ENCODE results near the gene SCAF11. TPM values are rescaled to one million over a fixed set of nuclear protein-coding genes. Genes with fewer than 3 reads are reported as not detected.
A peak's percentile ranks its signal among the peaks of the same experiment; 100 is the strongest.

Gene SCAF11
- total RNA-seq, 1 donor from 2014 or later: 45.7 TPM

- no peak for DNase-seq (ENCODE audit: low spot score)
- ATAC-seq: no peak
Observed at GRCh38 chr12:45981075-45981837, 9.1 kb downstream of the SCAF11 start.

- DNase-seq (ENCODE audit: low spot score) (no peak), ATAC-seq (no peak)
Observed at GRCh38 chr12:45980540-45980939, 9.8 kb downstream of the SCAF11 start.

GRCh38 chr12:45978108-45978507, 12.3 kb downstream of the SCAF11 start:
- ATAC-seq (no peak), DNase-seq (ENCODE audit: low spot score) (no peak)

DNA sequence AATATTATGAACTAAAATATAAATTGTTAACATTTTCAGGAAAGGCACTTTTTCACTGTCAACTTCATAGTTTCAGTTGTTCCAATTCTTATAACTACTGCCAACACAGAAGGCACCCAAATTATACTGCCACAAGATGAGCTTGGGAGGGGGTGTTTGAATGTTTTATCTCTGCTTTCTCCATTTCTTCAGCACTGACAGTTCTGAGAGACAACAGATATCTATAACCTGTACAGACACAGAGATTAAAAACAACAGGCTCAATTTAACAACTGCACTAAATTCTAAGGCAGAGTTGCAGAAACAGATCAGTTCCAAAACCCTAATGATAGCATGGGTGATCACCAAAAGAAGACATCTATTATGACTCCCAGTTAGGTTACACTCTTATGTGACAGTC, 12.8 kb downstream of the SCAF11 start:
- DNase-seq (ENCODE audit: low spot score): no peak
- ATAC-seq: no peak

DNA sequence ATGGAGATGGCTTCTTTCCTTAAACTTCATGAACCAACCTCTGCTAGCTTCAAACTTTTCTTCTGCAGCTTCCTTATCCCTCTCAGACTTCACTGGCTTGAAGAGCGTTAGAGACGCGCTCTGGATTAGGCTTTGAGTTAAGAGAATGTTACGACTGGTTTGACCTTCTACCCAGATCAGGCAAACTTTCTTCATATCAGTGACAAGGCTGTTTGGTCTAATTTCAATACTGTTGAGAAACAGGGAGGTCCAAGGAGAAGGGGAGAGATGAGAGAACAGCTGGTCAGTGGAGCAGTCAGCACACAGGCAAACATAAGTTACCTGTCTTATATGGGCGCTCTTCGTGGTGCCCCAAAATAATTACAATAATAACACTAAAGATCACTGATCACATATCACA, 14.9 kb downstream of the SCAF11 start:
- ATAC-seq (no peak), DNase-seq (ENCODE audit: low spot score) (no peak)

GRCh38 chr12:45974883-45975282, 15.5 kb downstream of the SCAF11 start:
- no peak for DNase-seq (ENCODE audit: low spot score)
- ATAC-seq: no peak

DNA sequence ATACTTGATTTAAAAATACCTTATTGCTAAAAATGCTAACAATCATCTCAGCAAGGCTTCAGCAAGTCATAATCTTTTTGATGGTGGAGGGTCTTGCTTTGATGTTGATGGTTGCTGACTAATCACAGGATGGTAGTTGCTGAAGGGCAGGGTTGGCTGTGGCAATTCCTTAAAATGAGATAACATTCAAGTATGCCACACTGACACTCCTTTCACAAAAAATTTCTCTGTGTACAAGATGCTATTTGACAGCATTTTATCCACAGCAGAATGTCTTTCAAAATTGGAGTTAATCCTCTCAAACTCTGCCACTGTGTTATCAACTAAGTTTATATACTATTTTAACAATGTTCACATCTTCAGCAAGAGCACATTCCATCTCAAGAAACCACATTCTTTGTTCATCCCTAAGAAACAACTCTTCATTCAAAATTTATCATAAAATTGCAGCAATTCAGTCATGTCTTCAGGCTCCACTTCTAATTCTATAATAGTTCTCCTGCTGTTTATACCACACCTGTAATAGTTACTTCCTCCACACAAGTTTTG, 16.1 kb downstream of the SCAF11 start:
- ATAC-seq (no peak), DNase-seq (ENCODE audit: low spot score) (no peak)

DNA sequence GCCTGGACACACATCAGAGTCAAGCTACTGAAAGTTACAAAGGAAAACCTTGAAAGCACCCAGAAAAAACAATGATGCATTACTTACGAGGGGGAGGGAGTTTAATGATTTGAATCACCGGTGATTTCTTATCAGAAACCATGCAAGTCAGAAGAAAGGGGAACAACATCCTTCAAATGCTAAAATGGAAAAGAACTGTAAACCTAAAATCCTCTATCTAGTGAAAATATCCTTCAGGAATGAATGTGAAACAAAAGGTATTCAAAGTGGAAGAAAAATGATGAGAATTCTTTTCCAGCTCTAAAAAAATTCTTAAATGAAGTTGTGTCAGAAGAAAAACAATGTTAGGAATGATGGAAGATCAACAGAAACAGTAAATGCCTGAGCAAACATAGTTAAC, 16.8 kb downstream of the SCAF11 start:
- no peak for DNase-seq (ENCODE audit: low spot score)
- no peak for ATAC-seq

- DNase-seq (ENCODE audit: low spot score): no peak
- no peak for ATAC-seq
Observed at GRCh38 chr12:45970391-45970790, 20.0 kb downstream of the SCAF11 start.

DNA sequence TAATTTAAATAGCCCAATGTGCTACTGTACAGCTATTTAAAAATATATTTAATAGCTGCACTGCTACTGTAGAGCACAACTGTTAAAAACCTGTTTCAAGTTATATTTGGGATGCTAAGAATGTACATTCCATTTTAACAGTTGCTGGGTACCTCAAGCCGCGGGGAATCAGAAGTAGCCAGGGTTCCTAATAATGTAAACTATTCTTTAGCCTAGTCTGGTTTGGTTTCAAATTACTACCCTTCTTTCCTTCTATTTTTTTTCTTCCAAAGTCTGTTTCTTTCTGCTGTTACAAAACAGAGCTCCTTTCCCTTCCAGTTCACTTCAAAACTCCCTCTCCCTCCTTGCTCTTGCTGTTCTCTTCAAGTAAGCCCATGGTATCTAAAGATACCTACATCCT, 21.3 kb downstream of the SCAF11 start:
- ATAC-seq: no peak
- DNase-seq (ENCODE audit: low spot score): no peak

- DNase-seq (ENCODE audit: low spot score) (no peak), ATAC-seq (peak; percentile 49)
Observed at GRCh38 chr12:45966486-45966885, 23.9 kb downstream of the SCAF11 start.

DNA sequence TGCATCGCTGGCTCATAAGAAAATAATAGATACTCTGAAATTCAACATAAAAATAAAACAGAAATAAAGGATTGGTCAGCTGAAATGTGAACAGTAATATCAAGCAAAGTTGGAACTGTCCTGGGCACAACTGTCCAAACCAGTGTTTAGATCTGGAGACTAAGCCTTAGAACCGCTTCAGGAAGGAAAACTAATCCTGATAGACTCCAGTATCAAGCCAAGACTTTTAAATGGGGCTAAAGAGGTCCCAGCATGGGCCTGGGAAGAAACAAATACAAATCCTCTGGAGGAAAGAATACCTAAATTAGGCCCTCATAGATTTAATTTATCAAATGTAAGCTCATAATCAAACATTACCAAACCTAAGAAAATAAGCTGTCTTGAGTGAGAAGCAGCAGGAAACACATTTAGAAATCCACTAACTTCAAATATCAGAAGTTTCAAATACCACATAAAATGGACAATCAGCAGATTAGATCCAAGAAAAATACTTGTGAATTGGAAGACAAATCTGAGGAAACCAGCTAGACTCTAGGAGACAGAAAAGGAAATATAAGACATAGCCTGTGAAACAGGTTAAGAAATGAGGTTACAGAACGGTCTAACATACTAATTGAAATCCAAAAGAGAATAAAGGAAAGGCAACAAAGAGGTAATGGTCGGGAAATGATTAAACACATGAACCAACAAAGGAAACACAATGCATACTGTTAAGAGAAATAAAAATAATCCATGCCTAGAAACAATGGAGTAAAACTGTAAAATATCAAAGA, 27.6 kb downstream of the SCAF11 start:
- DNase-seq (ENCODE audit: low spot score) (no peak), ATAC-seq (no peak)

DNA sequence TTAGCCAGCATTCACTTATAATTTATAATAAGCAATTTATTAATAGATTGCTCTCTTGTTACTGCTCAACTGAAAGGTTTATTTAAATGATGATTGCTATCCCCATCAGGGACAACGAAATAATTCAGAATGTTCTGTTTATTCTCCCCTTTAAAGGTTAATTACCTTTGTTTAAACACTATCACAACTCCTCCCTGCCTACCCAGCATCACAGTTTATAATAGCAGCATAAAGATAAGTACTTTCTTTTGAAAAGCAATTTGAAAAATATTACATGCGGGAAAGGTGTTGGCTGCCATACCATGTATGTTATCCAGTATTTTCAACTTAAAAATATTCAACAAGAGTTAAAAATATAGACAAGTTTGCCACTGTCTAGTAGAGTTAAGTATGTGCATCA, 30.6 kb downstream of the SCAF11 start:
- ATAC-seq: no peak
- DNase-seq (ENCODE audit: low spot score): no peak

DNA sequence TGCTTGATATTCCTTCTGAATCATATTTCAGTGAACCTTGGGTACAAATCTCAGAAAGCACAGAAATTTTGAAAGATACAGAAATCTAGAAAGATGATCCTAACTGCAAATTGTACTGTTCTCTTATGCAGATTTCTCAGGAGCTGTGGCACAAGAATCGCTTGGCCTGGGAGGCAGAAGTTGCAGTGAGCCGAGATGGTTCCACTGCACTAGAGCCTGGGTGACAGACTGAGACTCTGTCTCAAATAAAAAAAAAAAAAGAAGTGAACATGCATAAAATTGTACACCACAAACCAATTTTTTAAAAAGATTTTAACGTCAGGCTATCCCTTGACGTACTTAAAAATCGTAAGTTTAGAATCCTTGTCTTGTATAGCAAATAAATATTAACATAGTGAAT, 31.3 kb downstream of the SCAF11 start:
- ATAC-seq (no peak), DNase-seq (ENCODE audit: low spot score) (no peak)

DNA sequence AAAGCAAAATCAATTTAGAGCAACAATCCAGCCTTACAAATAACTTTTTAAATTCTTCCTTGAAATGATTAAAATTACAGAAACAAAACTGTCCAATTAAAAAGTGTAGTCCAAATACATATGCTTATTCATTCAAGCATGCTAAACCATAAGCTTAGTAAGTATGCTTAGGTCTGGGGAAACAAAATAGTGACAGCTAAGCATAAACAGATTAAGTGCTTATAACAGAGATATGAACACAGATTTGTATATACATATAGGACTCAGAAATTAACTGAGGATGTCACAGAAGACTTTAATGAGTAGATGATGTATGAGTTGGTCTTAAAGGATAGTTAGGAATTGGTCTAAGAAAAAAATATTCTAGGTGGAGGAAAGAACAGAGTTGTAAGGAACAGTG, 41.8 kb downstream of the SCAF11 start:
- ATAC-seq (no peak), DNase-seq (ENCODE audit: low spot score) (no peak)

- DNase-seq (ENCODE audit: low spot score) (no peak), ATAC-seq (no peak)
Observed at GRCh38 chr12:45946435-45946834, 43.9 kb downstream of the SCAF11 start.

- no peak for DNase-seq (ENCODE audit: low spot score)
- ATAC-seq: no peak
Observed at GRCh38 chr12:45944771-45945170, 45.6 kb downstream of the SCAF11 start.

DNA sequence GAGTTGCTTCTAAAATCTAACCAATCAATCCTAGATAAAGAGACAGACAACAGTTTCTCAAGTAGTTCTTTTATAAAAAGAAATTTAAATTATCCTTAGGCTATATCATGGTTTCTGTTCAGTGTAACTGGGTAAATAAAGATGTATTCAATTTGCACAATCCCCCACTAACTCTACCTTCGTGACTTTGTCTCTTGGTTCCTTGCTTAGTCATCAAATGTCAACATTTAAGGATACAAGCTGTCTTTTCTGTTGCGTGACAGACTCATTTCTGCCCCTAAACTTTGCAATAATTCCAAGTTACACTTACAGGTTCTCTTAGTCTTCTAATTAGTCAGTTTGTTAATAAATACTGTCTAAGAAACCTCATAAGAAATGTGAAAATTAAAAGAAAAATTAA, 50.6 kb downstream of the SCAF11 start:
- DNase-seq (ENCODE audit: low spot score) (no peak), ATAC-seq (no peak)

GRCh38 chr12:45938566-45938965, 51.8 kb downstream of the SCAF11 start:
- ATAC-seq (no peak), DNase-seq (ENCODE audit: low spot score) (no peak)

- DNase-seq (ENCODE audit: low spot score) (no peak), ATAC-seq (no peak)
Observed at GRCh38 chr12:45934956-45935355, 55.4 kb downstream of the SCAF11 start.

- ATAC-seq (no peak), DNase-seq (ENCODE audit: low spot score) (no peak)
Observed at GRCh38 chr12:45933504-45933903, 56.9 kb downstream of the SCAF11 start.

DNA sequence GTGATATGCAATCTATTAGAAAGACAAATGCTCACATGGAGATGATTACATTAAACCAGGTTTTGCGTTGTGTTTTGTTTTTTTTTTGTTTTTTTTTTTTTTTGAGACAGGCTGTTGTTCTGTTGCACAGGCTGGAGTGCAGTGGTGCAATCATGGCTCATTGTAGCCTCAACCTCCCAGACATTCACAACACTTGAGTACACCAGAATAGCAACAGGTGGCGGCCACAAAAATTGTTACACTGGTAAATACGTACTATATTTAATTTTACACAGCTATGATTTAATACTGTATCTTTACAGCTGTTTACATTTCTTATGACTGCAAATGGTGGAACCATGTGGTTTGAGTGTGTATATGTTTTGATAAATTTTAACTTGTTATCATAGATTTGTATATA, 60.0 kb downstream of the SCAF11 start:
- no peak for ATAC-seq

More for the DNA sequence above, 60.0 kb downstream of the SCAF11 start:
- no peak for DNase-seq (ENCODE audit: low spot score)

Data from left lobe of liver (tissue), 2 donors.